B cell (primary cell): ENCODE data around the gene RSU1. TPM values are rescaled to one million over a fixed set of nuclear protein-coding genes. Genes with fewer than 3 reads are reported as not detected.

Experiments used
- ATAC-seq: fragments of 200-7000 bp; cut with Tn5 transposase; one replicate; pipeline ENCODE4 v1.10.0; 2021; ENCODE audit warnings: low read depth, mild to moderate bottlenecking, moderate number of reproducible peaks, moderate library complexity
- CTCF ChIA-PET: fragments of 350-600 bp; sonication (Branson Sonifier 250); formaldehyde crosslinking; loops from one replicate; lab custom pipeline; 2021; ENCODE audit warnings: antibody characterized with exemption, inconsistent platforms; lab: Charles Lee
- POLR2A ChIA-PET: fragments of 350-600 bp; sonication (Branson Sonifier 250); formaldehyde crosslinking; loops from one replicate; lab custom pipeline; 2021; ENCODE audit warnings: antibody characterized with exemption; lab: Charles Lee
- DNase-seq: peaks from one replicate; pipeline ENCODE4 v3.0.0; 2013
- H2AFZ ChIP-seq: 2 replicates; pipeline ENCODE4 v1.6.1; 2012; ENCODE audit warnings: mild to moderate bottlenecking, low read depth, low read length; ENCODE audit not compliant: insufficient read depth, poor library complexity, severe bottlenecking
- H3K27ac ChIP-seq, 2 donors: 1 replicate in 1 of 2; 2 replicates in 1 of 2; pipeline ENCODE4 v1.5.1; 2012 to 2013; ENCODE audit warnings: low read length in 2 of 2, mild to moderate bottlenecking in 2 of 2, moderate library complexity in 1 of 2
- H3K27me3 ChIP-seq, 4 experiments: fragments of 200-600 bp in 1 of 4; sonication (generic) in 1 of 4; replicated peaks in 1 of 4; 1 replicate in 2 of 4; 2 replicates in 2 of 4; pipeline versions ENCODE4 v1.6.1 to v1.7.0; 2013 to 2016; ENCODE audit warnings: low read length in 3 of 4, mild to moderate bottlenecking in 2 of 4, mixed read lengths in 1 of 4, moderate library complexity in 1 of 4; ENCODE audit not compliant: insufficient read depth in 4 of 4, control insufficient read depth in 3 of 4; ENCODE audit errors: control extremely low read depth in 1 of 4
- H3K36me3 ChIP-seq, 2 experiments: replicated peaks in 1 of 2; 1 replicate in 1 of 2; 2 replicates in 1 of 2; pipeline versions ENCODE4 v1.6.1 to v1.7.1; 2013; ENCODE audit warnings: low read length in 1 of 2; ENCODE audit not compliant: insufficient read depth in 2 of 2, control insufficient read depth in 1 of 2; ENCODE audit errors: control extremely low read depth in 1 of 2, extremely low read depth in 1 of 2
- H3K4me1 ChIP-seq, 2 donors: fragments of 200-600 bp in 1 of 2; sonication (generic) in 1 of 2; 1 replicate in 1 of 2; 2 replicates in 1 of 2; pipeline versions ENCODE4 v1.5.1 to v1.6.1; 2013 to 2017; ENCODE audit warnings: low read length in 2 of 2; ENCODE audit not compliant: control insufficient read depth in 2 of 2, insufficient read depth in 2 of 2
- H3K4me2 ChIP-seq: replicated peaks from 2 replicates; pipeline ENCODE3; 2012; ENCODE audit warnings: mild to moderate bottlenecking, low read depth, low read length; ENCODE audit not compliant: poor library complexity, severe bottlenecking
- H3K4me3 ChIP-seq, 5 experiments: fragments of 200-600 bp in 1 of 5; sonication (generic) in 1 of 5; 1 replicate in 3 of 5; 2 replicates in 2 of 5; pipeline versions ENCODE4 v1.5.1 to v1.7.0; 2011 to 2016; ENCODE audit warnings: low read length in 4 of 5, mild to moderate bottlenecking in 4 of 5, low read depth in 2 of 5, control low read depth in 1 of 5, moderate library complexity in 1 of 5; ENCODE audit not compliant: insufficient read depth in 1 of 5; ENCODE audit errors: control extremely low read depth in 1 of 5, extremely low read depth in 1 of 5
- H3K79me2 ChIP-seq: fragments of 200-600 bp; sonication (generic); one replicate; pipeline ENCODE4 v1.6.0; 2016; ENCODE audit warnings: low read length; ENCODE audit not compliant: control insufficient read depth, insufficient read depth
- H3K9ac ChIP-seq: fragments of 200-600 bp; sonication (generic); 2 replicates; pipeline ENCODE4 v1.6.1; 2017; ENCODE audit warnings: mild to moderate bottlenecking, low read length, moderate library complexity
- H3K9me3 ChIP-seq, 3 donors: one replicate each; pipeline versions ENCODE4 v1.6.1 to v1.7.1; 2013; ENCODE audit warnings: low read length in 2 of 3; ENCODE audit not compliant: control insufficient read depth in 2 of 3, insufficient read depth in 1 of 3; ENCODE audit errors: control extremely low read depth in 1 of 3
- H4K20me1 ChIP-seq: 2 replicates; pipeline ENCODE4 v1.6.0; 2012; ENCODE audit warnings: mild to moderate bottlenecking, low read length; ENCODE audit not compliant: insufficient read depth, control insufficient read depth, poor library complexity, severe bottlenecking
- H3K27ac Mint-ChIP-seq: one replicate; pipeline ENCODE4 v1.8.0; 2021; ENCODE audit warnings: mixed read lengths
- H3K27me3 Mint-ChIP-seq: one replicate; pipeline ENCODE4 v1.8.0; 2021; ENCODE audit warnings: mixed read lengths
- H3K4me1 Mint-ChIP-seq: one replicate; pipeline ENCODE4 v1.8.0; 2021; ENCODE audit warnings: mixed read lengths
- H3K4me3 Mint-ChIP-seq: one replicate; pipeline ENCODE4 v1.8.0; 2021; ENCODE audit warnings: mixed read lengths
- H3K9me3 Mint-ChIP-seq: one replicate; pipeline ENCODE4 v1.8.0; 2022; ENCODE audit warnings: mixed read lengths; ENCODE audit not compliant: insufficient read depth
- EZH2 ChIP-seq: IDR thresholded peaks from 2 replicates; pipeline ENCODE4 v1.6.1; 2012; ENCODE audit warnings: borderline replicate concordance, low read depth, mild to moderate bottlenecking, moderate library complexity, low read length; ENCODE audit not compliant: insufficient read depth, poor library complexity, severe bottlenecking
- WGBS: methylation state at CpG from one replicate; pipeline ENCODE4 v1.1.5; 2013; ENCODE audit warnings: missing lambda C conversion rate; ENCODE audit not compliant: insufficient coverage; 5-methylcytosine and 5-hydroxymethylcytosine counted together
- intact Hi-C: fragments of 100-400 bp; cut with micrococcal nuclease; formaldehyde crosslinking; loops from one replicate; pipeline ENCODE4 v1.10.0; 2022
- polyA plus RNA-seq: library from polyadenylated mRNA; depleted of rRNA; stranded (reverse); fragments of >200 nt; gene quantifications from 2 replicates; pipeline ENCODE4 v1.2.3, GENCODE V29; 2012
- total RNA-seq, 2 donors: library from RNA; stranded (reverse); fragments of 120-200 nt in 1 of 2; gene quantifications; 1 replicate in 1 of 2; 2 replicates in 1 of 2; pipeline versions ENCODE4 v1.2.3 to v1.2.4, GENCODE V29; 2013 to 2022
- TF ChIP-seq, protein P1 (sequence below): fragments of 200-600 bp; IDR thresholded peaks from one replicate; pipeline ENCODE4 v1.8.0; 2022; ENCODE audit warnings: antibody characterized with exemption, mild to moderate bottlenecking

Gene RSU1
- total and polyA plus RNA-seq, 2 donors (not counting 1 experiment from before 2014, with no cell fraction given): 33.4 to 41.1 TPM

DNA sequence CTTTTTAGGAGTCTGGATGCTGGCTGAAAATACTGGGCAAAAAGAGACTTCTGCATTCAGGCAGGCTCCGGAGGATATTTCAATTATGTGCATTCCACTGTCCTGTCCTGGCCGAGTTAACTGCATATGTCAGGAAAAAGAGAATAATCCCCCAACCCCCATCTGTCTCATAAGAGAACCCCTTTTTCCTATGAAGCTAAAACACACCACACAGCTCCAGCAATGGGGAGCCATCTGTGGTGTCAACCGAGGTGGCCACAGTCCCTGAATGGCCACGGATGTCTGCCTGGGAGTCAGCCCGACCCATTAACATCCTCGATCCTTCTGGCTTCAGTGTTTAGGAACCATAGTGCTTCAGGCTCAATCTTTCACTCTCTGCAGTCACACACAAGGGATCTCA lies 70.4 kb downstream of the RSU1 start:
- Histone ChIP-seq H3K9me3 (no peaks in the 10 kb centered on the region), H3K27ac (no peak overlapping the region), H3K4me3 (no peak overlapping the region), H3K4me2 (no peak overlapping the region), H3K79me2 (no peaks in the 10 kb centered on the region), H3K36me3 (peaks cover 8 to 27% of the 10 kb centered on the region in 2 experiments), H3K9ac (no peak overlapping the region), H3K4me1 (no peaks in the 10 kb centered on the region), H3K27me3 (no peaks in the 10 kb centered on the region), H4K20me1 (no peaks in the 10 kb centered on the region), H2AFZ (no peak overlapping the region)
- no peaks in the 10 kb centered on the region for H3K9me3 Mint-ChIP-seq
- 99% methylated on average over 5 of the region's 6 CpGs for WGBS
- H3K4me1 Mint-ChIP-seq: peaks cover 3% of the 10 kb centered on the region
- no peak overlapping the region for H3K4me3 Mint-ChIP-seq
- TF ChIP-seq, protein P1, sequence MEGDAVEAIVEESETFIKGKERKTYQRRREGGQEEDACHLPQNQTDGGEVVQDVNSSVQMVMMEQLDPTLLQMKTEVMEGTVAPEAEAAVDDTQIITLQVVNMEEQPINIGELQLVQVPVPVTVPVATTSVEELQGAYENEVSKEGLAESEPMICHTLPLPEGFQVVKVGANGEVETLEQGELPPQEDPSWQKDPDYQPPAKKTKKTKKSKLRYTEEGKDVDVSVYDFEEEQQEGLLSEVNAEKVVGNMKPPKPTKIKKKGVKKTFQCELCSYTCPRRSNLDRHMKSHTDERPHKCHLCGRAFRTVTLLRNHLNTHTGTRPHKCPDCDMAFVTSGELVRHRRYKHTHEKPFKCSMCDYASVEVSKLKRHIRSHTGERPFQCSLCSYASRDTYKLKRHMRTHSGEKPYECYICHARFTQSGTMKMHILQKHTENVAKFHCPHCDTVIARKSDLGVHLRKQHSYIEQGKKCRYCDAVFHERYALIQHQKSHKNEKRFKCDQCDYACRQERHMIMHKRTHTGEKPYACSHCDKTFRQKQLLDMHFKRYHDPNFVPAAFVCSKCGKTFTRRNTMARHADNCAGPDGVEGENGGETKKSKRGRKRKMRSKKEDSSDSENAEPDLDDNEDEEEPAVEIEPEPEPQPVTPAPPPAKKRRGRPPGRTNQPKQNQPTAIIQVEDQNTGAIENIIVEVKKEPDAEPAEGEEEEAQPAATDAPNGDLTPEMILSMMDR: no peak
- H3K27me3 Mint-ChIP-seq: no peaks in the 10 kb centered on the region
- H3K27ac Mint-ChIP-seq: no peak overlapping the region
- ChIA-PET CTCF (no interaction called here), POLR2A (no interaction called here)
- ATAC-seq (no peak), DNase-seq (no peak)
- intact Hi-C loops: no loop called here

DNA sequence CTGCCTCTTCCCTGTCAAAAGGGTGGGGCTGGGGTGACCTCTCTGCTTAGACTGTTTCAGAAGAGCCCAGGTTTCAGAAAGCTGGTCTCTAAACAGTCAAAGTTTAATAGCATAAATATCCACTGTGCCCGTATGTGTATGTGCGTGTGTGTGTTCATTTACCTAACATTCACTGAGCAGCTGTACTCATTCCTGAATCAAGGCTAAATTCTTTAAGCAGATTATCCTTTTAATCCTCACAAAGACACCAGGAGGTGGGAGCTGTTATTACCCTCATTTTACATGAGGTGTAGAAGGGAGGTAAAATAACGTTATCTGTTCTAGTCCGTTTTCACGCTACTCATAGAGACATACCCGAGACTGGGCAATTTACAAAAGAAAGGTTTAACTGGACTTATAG lies 72.2 kb downstream of the RSU1 start:
- H2AFZ ChIP-seq: no peak overlapping the region
- Mint-ChIP-seq H3K27me3 (no peaks in the 10 kb centered on the region), H3K9me3 (no peaks in the 10 kb centered on the region), H3K4me1 (peaks cover 3% of the 10 kb centered on the region), H3K4me3 (no peak overlapping the region), H3K27ac (no peak overlapping the region)
- H3K4me2 ChIP-seq: no peak overlapping the region
- intact Hi-C loops: no loop called here
- DNase-seq: no peak
- peaks cover 2 to 11% of the 10 kb centered on the region in 2 experiments for H3K36me3 ChIP-seq
- TF ChIP-seq, protein P1: no peak
- no peak for TF ChIP-seq EZH2
- CTCF ChIA-PET: interaction anchor here (1.2 kb wide), 1 partner anchor 28 kb away, joined by 3 read pairs; no protein-coding TSS in a partner anchor
- POLR2A ChIA-PET: no interaction called here
- no peaks in the 10 kb centered on the region for H3K9me3 ChIP-seq
- H3K27ac ChIP-seq: no peak overlapping the region
- no peaks in the 10 kb centered on the region for H3K79me2 ChIP-seq
- H4K20me1 ChIP-seq: no peaks in the 10 kb centered on the region
- H3K4me1 ChIP-seq: no peaks in the 10 kb centered on the region
- no peak overlapping the region for H3K9ac ChIP-seq
- ATAC-seq: no peak
- 100% methylated on average over 6 of the region's 6 CpGs for WGBS
- no peak overlapping the region for H3K4me3 ChIP-seq
- no peaks in the 10 kb centered on the region for H3K27me3 ChIP-seq
